K562 (cell line): ENCODE data around the gene UQCR11.

Source experiments
- CBFB ChIP-seq: sonication (generic); formaldehyde crosslinking; IDR thresholded peaks from 2 replicates; pipeline ENCODE4 v1.4.0; 2020; ENCODE audit warnings: mild to moderate bottlenecking, missing genetic modification reagents
- EZH2 ChIP-seq: IDR thresholded peaks from 2 replicates; pipeline ENCODE4 v1.6.1; 2012; ENCODE audit warnings: low read depth, mild to moderate bottlenecking, inconsistent platforms, low read length, borderline replicate concordance
- SMARCB1 ChIP-seq: IDR thresholded peaks from 2 replicates; pipeline ENCODE4 v1.6.1; 2011; ENCODE audit warnings: improper control_type of control experiment, low read depth; ENCODE audit not compliant: insufficient read length
- ZC3H4 ChIP-seq: sonication (generic); formaldehyde crosslinking; IDR thresholded peaks from 2 replicates; pipeline ENCODE4 v1.9.0; 2021; ENCODE audit warnings: missing genetic modification reagents, borderline replicate concordance

- TF ChIP-seq ZC3H4 = no peak
- TF ChIP-seq SMARCB1 = no peak
- TF ChIP-seq EZH2 = no peak
- TF ChIP-seq CBFB (CRISPR knock-in tag) = no peak
Observed at GRCh38 chr19:1598777-1599459, 6.3 kb downstream of the UQCR11 start.
